Endothelial cell of umbilical vein (primary cell): ENCODE results near the gene CYTH1. TPM values are rescaled to one million over a fixed set of nuclear protein-coding genes. Genes with fewer than 3 reads are reported as not detected.

Source experiments
- BruUV-seq: library from RNA; stranded (reverse); fragments of 400-500 nt; replicated peaks from 2 replicates; lab custom pipeline; 2021; lab: Mats Ljungman, UMichigan
- CTCF ChIA-PET: fragments of 300-600, 350-600 bp; sonication (Branson Sonifier 250); formaldehyde crosslinking; loops from one replicate; lab custom pipeline; 2021; ENCODE audit warnings: antibody characterized with exemption, inconsistent platforms; lab: Charles Lee
- POLR2A ChIA-PET: fragments of 300-600, 350-600 bp; sonication (Branson Sonifier 250); formaldehyde crosslinking; loops from one replicate; lab custom pipeline; 2021; ENCODE audit warnings: antibody characterized with exemption, inconsistent platforms; lab: Charles Lee
- DNase-seq: peaks from one replicate; pipeline ENCODE4 v3.0.0-alpha.2; 2011; ENCODE audit warnings: low read depth, low spot score
- FAIRE-seq: peaks from 2 replicates; lab custom pipeline; 2011; peaks lifted over from hg19 to GRCh38; lab: Jason Lieb, UNC
- H2AFZ ChIP-seq: 2 replicates; pipeline ENCODE4 v1.6.0; 2012; ENCODE audit warnings: low read depth, low read length, control low read depth, inconsistent platforms
- H3K27ac ChIP-seq: 2 replicates; pipeline ENCODE4 v1.5.1; 2011; ENCODE audit warnings: low read depth, mild to moderate bottlenecking, control low read depth, low read length, moderate library complexity; ENCODE audit not compliant: insufficient read depth
- H3K27me3 ChIP-seq, 2 experiments: 2 replicates each; pipeline versions ENCODE4 v1.6.0 to v1.6.1; 2011; ENCODE audit warnings: low read length in 2 of 2, mixed read lengths in 1 of 2; ENCODE audit not compliant: control insufficient read depth in 2 of 2, insufficient read depth in 2 of 2
- H3K36me3 ChIP-seq, 2 experiments: 2 replicates in 1 of 2; 3 replicates in 1 of 2; pipeline ENCODE4 v1.5.1; 2011; ENCODE audit warnings: low read length in 2 of 2, mild to moderate bottlenecking in 1 of 2, moderate library complexity in 1 of 2; ENCODE audit not compliant: control insufficient read depth in 2 of 2, insufficient read depth in 2 of 2; ENCODE audit errors: extremely low read depth in 1 of 2
- H3K4me1 ChIP-seq: 3 replicates; pipeline ENCODE4 v1.5.1; 2011; ENCODE audit warnings: mild to moderate bottlenecking, low read length; ENCODE audit not compliant: control insufficient read depth, insufficient read depth; ENCODE audit errors: extremely low read depth
- H3K4me2 ChIP-seq: 2 replicates; pipeline ENCODE4 v1.6.1; 2011; ENCODE audit warnings: low read length, control low read depth, mixed read lengths; ENCODE audit not compliant: insufficient read depth
- H3K4me3 ChIP-seq, 3 experiments: fragments of 200-600 bp in 1 of 3; sonication (generic), shearing (Covaris generic) in 1 of 3; replicated peaks in 1 of 3; 2 replicates each; pipeline ENCODE4 v1.5.1; 2011 to 2016; ENCODE audit warnings: control low read depth in 3 of 3, low read length in 3 of 3, mild to moderate bottlenecking in 2 of 3, inconsistent platforms in 1 of 3, low read depth in 1 of 3, moderate library complexity in 1 of 3; ENCODE audit not compliant: insufficient read depth in 1 of 3
- H3K79me2 ChIP-seq: 2 replicates; pipeline ENCODE4 v1.6.0; 2012; ENCODE audit warnings: low read length, inconsistent platforms; ENCODE audit not compliant: control insufficient read depth, insufficient read depth
- H3K9ac ChIP-seq: replicated peaks from 2 replicates; pipeline ENCODE3; 2011; ENCODE audit warnings: low read length, control low read depth; ENCODE audit not compliant: insufficient read depth; ENCODE audit errors: extremely low read depth
- H3K9me1 ChIP-seq: replicated peaks from 3 replicates; pipeline ENCODE4 v1.6.0; 2011; ENCODE audit warnings: mild to moderate bottlenecking, low read length; ENCODE audit not compliant: control insufficient read depth, insufficient read depth; ENCODE audit errors: extremely low read depth
- H3K9me3 ChIP-seq: replicated peaks from 2 replicates; pipeline ENCODE4 v1.5.1; 2012; ENCODE audit warnings: low read length, inconsistent platforms; ENCODE audit not compliant: control insufficient read depth, insufficient read depth
- H4K20me1 ChIP-seq: replicated peaks from 2 replicates; pipeline ENCODE3; 2011; ENCODE audit warnings: mild to moderate bottlenecking, low read length; ENCODE audit not compliant: control insufficient read depth, insufficient read depth; ENCODE audit errors: extremely low read depth
- EZH2 ChIP-seq: IDR thresholded peaks from 2 replicates; pipeline ENCODE4 v1.6.1; 2012; ENCODE audit warnings: borderline replicate concordance, low read depth, mild to moderate bottlenecking, moderate library complexity, low read length, inconsistent platforms; ENCODE audit not compliant: severe bottlenecking
- FOS ChIP-seq: IDR thresholded peaks from 2 replicates; pipeline ENCODE4 v1.6.1; 2011; ENCODE audit warnings: mild to moderate bottlenecking, low read length, moderate library complexity, borderline replicate concordance; ENCODE audit not compliant: insufficient read depth
- GATA2 ChIP-seq: IDR thresholded peaks from 2 replicates; pipeline ENCODE4 v1.7.0; 2011; ENCODE audit warnings: low read depth, mild to moderate bottlenecking, moderate library complexity, mixed read lengths, low read length; ENCODE audit not compliant: insufficient read length, insufficient read depth
- JUN ChIP-seq: IDR thresholded peaks from 2 replicates; pipeline ENCODE4 v1.6.1; 2011; ENCODE audit warnings: borderline replicate concordance, low read depth; ENCODE audit not compliant: insufficient read length, insufficient read depth
- MYC ChIP-seq: IDR thresholded peaks from one replicate; pipeline ENCODE4 v1.6.1; 2011; ENCODE audit warnings: mild to moderate bottlenecking, low read depth, low read length
- POLR2A ChIP-seq: IDR thresholded peaks from 2 replicates; pipeline ENCODE4 v1.6.1; 2012; ENCODE audit warnings: low read depth, mild to moderate bottlenecking, control low read depth, low read length
- POLR2AphosphoS5 ChIP-seq: IDR thresholded peaks from 2 replicates; pipeline ENCODE4 v1.6.1; 2012; ENCODE audit warnings: low read depth, mild to moderate bottlenecking, control low read depth, low read length, moderate library complexity; ENCODE audit not compliant: insufficient read depth
- dilution Hi-C: fragments of 300-500 bp; cut with MboI; formaldehyde crosslinking; loops from one replicate; pipeline ENCODE4 v1.15.0; 2019; ENCODE audit warnings: low sequenced_read_pairs; ENCODE audit not compliant: extremely low pct_ligation_motif_present
- intact Hi-C: fragments of 100-400 bp; cut with micrococcal nuclease; formaldehyde crosslinking; loops from one replicate; pipeline ENCODE4 v1.10.0; 2022
- polyA plus RNA-seq, 4 experiments: library from polyadenylated mRNA; depleted of rRNA in 3 of 4; stranded (reverse) in 3 of 4; unstranded in 1 of 4; fragments of >200 nt; gene quantifications; 2 replicates each; pipeline versions ENCODE4 v1.2.1 to v1.2.3, GENCODE V29; 2011 to 2012; ENCODE audit warnings: missing spikeins in 1 of 4
- total RNA-seq: library from RNA; stranded (reverse); gene quantifications from 2 replicates; pipeline ENCODE4 v1.2.3, GENCODE V29; 2021
- TF ChIP-seq, protein P1 (sequence below), 2 donors: IDR thresholded peaks; 1 replicate in 1 of 2; 2 replicates in 1 of 2; pipeline ENCODE4 v1.5.1; 2011; ENCODE audit warnings: low read length in 2 of 2, mild to moderate bottlenecking in 2 of 2, moderate library complexity in 2 of 2, control low read depth in 1 of 2, inconsistent platforms in 1 of 2, low read depth in 1 of 2; ENCODE audit not compliant: insufficient read depth in 1 of 2; ENCODE audit errors: extremely low read depth in 1 of 2
- TF ChIP-seq, protein P2 (sequence below): IDR thresholded peaks from 2 replicates; pipeline ENCODE4 v1.6.1; 2011; ENCODE audit not compliant: insufficient read depth, insufficient read length

CYTH1 gene
- total and polyA plus RNA-seq, 2 donors (not counting 3 experiments of a cell fraction or from before 2014, with no cell fraction given): 35.9 to 49.9 TPM

DNA sequence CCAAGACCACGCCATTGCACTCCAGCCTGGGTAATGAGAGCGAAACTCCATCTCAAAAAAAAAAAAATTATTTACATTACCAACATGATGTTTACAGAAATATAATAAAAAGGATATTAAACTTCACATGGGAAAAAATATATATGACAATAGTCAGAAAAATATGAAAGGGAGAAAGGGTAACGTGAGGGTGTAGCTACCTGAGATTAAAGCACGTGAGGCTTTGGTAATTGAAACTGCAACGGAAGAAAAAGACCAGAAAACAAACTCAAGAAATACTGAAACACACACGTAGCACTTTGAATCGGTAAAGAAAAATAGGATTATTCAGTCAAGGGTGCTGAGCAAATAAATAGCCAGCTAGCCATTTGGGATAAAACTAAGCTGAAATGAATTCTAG lies 53.6 kb downstream of the CYTH1 start:
- H2AFZ ChIP-seq: no peak overlapping the region
- intact Hi-C loops: no loop called here

More for the DNA sequence above, 53.6 kb downstream of the CYTH1 start:
- Histone ChIP-seq H3K36me3 (no peaks in the 10 kb centered on the region), H3K4me2 (no peak overlapping the region), H3K4me3 (no peak overlapping the region), H3K4me1 (no peaks in the 10 kb centered on the region), H3K9me1 (no peaks in the 10 kb centered on the region), H3K9ac (no peak overlapping the region), H4K20me1 (peaks cover 4% of the 10 kb centered on the region), H3K27ac (no peak overlapping the region), H3K79me2 (peaks cover 29% of the 10 kb centered on the region), H3K27me3 (no peaks in the 10 kb centered on the region), H3K9me3 (no peaks in the 10 kb centered on the region)
- CTCF ChIA-PET: interaction anchor here (1.2 to 1.6 kb wide), 2 partner anchors 11 to 13 kb away, joined by 5 to 8 read pairs; no protein-coding TSS in a partner anchor
- TF ChIP-seq MYC: no peak
- no peak for TF ChIP-seq FOS
- TF ChIP-seq, protein P1, sequence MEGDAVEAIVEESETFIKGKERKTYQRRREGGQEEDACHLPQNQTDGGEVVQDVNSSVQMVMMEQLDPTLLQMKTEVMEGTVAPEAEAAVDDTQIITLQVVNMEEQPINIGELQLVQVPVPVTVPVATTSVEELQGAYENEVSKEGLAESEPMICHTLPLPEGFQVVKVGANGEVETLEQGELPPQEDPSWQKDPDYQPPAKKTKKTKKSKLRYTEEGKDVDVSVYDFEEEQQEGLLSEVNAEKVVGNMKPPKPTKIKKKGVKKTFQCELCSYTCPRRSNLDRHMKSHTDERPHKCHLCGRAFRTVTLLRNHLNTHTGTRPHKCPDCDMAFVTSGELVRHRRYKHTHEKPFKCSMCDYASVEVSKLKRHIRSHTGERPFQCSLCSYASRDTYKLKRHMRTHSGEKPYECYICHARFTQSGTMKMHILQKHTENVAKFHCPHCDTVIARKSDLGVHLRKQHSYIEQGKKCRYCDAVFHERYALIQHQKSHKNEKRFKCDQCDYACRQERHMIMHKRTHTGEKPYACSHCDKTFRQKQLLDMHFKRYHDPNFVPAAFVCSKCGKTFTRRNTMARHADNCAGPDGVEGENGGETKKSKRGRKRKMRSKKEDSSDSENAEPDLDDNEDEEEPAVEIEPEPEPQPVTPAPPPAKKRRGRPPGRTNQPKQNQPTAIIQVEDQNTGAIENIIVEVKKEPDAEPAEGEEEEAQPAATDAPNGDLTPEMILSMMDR (IDR thresholded peaks at IDR 0.05; ENCODE audit: extremely low read depth in 1 of 2, insufficient read depth in 1 of 2, low read depth in 1 of 2, low read length in 2 of 2): no peak
- TF ChIP-seq POLR2AphosphoS5: no peak
- TF ChIP-seq EZH2: no peak
- TF ChIP-seq POLR2A: no peak
- no peak for TF ChIP-seq JUN
- TF ChIP-seq GATA2: no peak
- TF ChIP-seq, protein P2, sequence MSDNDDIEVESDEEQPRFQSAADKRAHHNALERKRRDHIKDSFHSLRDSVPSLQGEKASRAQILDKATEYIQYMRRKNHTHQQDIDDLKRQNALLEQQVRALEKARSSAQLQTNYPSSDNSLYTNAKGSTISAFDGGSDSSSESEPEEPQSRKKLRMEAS: no peak
- BruUV-seq: no TSS peak
- POLR2A ChIA-PET: no interaction called here
- FAIRE-seq (no peak), DNase-seq (no peak)
- dilution Hi-C loops: no loop called here
